HPDE6-E6E7 (cell line): ENCODE results near the gene FAM20C.

Source experiments
- DNase-seq: peaks from one replicate; pipeline ENCODE4 v3.0.0; 2011; ENCODE audit warnings: missing footprints; ENCODE audit errors: extremely low spot score

The FAM20C gene

DNA sequence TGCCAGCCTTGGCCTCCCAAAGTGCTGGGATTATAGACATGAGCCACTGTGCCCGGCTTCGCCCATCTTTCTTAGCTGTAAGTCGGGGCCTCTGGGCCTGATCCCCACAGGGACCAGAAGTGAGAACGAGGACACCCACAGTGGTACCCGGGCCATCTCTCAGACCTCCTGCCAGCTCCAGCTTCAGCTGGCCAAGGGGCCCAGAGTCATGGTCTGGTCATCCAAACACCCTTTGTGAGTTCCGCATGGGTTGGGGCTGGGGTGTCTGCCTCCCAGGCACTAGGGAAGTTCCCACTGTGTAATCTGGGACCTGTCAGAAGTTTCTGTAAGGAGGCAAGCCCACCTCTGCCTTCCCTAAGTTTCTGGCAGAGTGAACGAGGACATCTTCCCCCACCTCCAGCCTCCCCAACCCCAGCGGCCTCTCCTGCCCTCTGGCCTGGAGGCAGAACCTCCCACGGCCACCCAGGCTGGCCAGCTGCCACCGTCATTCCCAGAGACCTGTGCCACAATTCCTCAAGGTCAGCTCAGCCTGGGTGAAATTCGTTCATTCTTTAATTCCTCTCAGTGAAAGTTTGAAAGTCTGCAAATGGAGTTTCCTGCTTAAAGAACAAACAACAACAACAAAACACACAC lies 78.1 kb downstream of the FAM20C start:
- DNase-seq, result no peak

DNA sequence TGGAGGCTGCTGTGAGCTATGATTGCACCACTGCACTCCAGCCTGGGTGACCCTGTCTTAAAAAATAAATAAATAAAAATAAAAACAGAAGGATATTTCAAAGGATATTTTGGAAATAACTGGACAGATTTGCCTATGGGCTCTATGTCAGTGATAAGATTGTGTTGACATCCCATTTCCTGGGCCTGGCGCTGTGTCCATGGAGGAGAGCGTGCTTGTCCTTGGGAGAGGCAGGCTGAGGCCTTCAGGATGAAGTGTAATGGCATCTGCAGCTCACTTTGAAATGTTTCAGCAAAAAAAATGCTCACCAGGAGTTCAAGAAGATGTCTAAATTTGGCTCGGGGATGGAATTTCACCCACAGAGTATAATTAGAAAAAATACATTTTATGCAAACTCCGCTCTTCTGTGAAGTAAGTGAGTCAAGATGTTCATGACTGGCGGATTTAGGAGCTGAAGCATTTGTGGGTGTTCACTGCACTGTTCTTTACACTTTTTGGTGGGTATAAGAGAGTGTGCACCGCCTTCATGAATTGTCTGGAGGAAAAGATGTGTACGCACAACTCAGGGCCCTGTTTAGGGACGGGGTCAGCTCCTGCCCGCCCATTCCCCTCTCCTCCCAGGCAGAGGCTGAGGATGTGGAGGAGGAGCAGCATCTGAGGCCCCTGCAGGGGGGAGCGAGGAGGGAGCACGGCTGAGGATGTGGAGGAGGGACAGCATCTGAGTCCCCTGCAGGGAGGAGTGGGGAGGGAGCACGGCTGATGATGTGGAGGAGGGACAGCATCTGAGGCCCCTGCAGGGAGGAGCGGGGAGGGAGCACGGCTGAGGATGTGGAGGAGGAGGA lies 79.1 kb downstream of the FAM20C start:
- DNase-seq, result no peak

DNA sequence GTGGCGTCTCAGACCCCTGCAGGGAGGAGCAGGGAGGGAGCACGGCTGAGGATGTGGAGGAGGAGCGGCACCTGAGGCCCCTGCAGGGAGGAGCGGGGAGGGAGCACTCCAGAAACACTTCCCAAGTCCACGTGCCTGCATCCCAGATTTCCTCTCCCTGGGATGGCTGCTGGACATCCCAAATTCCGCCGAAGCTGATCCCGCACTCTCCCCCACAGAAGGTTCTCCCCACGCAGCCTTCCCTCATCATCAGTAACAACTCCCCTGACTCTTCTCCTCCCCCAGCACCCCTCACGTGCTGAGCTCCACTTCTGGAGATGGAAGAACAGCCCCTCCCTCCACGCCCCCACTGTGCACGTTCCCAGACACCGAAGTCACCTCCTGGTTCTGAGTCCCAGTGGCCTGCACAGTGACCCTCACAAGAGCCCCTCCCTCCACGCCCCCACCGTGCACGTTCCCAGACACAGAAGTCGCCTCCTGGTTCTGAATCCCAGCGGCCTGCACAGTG lies 79.8 kb downstream of the FAM20C start:
- DNase-seq, result no peak

DNA sequence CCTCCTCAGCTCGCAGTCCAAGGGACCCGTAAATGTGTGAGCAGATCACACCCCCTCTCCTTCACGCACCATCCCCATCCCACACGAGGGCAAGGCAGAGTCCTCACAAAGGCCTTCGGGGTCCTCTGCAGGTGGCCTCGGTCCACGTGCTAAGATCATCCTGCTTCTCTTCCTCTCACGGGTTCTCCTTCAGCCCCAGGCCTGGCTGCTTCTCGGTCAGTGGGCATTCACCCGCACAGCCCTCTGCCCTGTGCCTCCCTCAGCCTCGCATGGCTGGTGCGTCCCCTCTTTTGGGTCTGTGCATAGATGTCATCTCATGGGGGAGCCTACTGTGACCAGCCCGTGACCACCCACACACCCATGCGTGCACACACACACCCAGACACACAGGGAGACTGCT lies 80.3 kb downstream of the FAM20C start:
- no peak for DNase-seq

DNA sequence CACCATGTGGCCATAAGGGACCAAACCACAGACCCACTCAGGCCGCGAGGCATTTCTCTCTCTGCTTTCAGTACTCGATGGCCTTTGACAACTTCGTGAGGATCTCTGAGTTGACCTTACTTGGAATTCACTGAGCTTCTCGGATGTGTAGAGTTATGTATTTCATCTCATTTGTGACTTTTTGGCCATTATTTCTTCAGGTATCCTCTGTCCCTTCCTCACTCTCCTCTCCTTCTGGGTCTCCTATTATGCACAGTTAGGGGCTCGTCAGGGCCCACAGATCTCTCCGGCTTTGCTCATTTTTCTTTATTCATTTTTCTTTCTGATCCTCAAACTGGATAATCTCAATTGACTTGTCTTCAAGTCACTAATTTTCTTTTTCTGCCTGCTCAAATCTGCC lies 81.0 kb downstream of the FAM20C start:
- no peak for DNase-seq

DNA sequence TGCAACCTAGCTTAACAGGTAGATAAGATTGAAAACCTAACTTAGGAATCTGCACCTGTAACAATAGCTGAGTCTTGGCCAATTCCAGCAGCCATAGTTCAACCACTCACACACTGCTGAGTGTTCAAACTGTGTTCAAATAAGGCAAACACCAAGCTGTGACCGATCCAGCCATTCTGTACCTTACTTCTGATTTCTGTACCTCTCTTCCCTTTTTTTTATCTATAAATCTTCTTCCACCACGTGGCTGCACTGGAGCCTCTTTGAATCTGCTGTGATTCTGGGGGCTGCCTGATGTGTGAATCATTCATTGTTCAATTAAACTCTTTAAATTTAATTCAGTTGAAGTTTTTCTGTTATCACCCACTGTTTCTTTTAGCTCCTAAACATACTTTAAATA lies 81.9 kb downstream of the FAM20C start:
- DNase-seq, result no peak

DNA sequence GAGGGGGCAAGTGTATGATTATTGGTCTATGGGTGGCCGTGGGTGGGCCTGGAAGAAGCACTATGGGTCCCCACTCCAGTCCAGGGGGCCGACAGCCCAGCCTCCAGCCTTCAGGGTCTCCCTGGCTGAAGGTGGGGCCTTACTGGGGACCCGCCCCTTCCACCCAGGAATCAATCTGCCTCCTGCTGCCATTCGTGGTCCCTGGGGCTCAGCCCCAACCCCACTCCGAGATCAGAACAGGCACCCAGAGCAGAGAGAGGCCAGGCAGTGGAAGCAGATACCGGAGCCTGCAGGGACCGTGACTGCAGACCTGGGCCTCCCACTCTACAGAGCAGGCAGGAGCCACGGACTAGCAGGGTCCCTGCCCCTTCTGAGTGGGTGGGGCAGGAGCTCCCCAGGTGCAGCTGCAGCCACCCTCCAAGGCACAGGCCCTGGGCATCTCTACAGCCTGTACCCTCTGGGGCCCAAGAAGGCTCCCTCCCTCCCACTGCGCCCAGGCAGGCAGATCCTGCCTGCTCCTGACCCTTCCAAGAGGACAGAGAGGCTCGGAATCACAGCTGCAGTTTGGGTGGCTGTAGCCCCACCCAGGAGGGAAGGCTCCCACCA lies 84.0 kb downstream of the FAM20C start:
- DNase-seq, result no peak

DNA sequence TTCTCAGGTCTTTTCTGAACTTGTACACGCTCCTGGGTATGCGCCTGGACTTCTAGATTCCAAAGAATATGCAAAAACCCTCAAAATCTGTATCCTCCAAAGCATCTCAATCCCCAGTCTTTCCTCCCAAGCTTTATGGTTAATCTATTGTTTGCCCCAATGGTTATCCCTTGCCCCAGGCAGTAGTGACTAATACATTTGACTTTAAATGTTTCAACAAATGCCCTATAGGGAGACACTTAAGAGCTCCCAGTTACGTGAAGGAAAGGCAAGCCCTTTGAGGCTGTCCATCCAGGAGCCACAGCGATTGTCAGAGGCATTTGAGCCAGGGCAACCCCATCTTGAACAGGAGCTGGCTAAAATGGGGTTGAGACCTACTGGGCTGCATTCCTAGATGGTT lies 84.9 kb downstream of the FAM20C start:
- DNase-seq, result no peak

DNA sequence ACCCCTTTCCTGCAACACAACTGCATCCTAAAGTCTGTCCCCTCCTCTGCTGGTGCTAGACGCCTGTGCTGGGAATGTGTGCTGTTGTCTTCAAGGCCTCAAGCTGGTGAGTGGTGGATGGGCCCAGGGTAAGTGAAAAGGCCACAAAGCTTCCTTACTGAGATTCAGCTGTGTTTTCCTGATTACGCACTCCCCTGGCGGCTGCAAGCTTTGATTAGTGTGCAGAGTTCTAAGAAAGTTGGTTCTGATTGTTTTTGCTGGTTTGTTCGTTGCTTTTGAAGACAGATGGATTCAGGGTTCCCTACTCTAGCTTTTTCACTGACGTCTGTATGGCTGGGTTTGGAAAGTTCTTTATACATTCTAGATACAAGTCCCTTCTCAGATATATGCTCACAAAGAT lies 85.7 kb downstream of the FAM20C start:
- no peak for DNase-seq

DNA sequence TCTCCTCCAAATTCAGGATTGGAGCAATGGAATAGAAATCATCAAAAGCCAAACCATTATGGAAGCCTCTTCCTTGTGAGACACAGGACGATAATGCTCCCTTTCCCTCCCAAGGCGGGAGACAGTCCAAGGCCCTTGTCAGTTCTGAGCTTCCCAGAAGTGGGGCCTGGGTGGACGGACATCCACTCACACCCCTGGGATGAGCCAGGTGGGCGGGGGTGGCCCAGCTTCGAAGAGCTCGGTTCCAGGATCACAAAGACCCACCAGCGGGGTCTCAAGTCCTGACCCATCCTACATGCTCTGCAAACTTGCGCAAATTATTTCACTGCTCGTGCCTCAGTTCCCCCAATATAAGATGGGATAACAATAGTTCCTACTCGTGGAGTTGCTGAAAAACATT lies 87.5 kb downstream of the FAM20C start:
- DNase-seq, result no peak

DNA sequence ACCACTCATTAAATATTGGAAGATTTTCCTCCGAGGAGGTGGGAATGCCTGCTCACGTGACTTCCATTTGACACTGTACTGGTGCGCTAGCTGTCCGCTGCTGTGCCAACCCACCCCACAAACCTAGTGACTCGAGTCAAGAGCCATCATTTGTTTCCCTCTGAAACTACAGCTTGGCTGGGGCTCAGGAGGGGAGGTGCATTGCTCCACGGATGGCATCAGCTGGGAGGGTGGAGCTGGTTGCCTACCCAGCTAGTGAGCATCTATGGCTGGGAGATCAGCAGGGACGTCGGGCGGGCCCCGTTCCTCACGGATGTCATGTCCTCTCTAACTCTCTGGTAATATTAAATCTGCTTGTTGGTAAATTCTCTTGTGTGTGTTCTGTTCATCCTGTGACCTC lies 88.1 kb downstream of the FAM20C start:
- DNase-seq, result no peak

DNA sequence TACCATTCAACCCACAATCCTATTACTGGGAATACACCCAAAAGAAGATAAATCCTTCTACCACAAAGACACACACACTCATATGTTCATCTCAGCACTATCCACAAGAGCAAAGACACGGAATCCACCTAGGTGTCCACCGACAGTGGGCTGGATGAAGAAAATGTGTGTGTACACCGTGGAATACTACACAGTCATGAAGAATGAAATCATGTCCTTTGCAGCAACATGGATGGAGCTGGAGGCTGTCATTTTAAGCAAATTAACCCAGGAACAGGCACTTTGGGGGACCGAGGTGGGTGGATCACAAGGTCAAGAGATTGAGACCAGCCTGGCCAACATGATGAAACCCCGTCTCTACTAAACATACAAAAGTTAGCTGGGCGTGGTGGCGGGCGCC lies 89.3 kb downstream of the FAM20C start:
- no peak for DNase-seq

DNA sequence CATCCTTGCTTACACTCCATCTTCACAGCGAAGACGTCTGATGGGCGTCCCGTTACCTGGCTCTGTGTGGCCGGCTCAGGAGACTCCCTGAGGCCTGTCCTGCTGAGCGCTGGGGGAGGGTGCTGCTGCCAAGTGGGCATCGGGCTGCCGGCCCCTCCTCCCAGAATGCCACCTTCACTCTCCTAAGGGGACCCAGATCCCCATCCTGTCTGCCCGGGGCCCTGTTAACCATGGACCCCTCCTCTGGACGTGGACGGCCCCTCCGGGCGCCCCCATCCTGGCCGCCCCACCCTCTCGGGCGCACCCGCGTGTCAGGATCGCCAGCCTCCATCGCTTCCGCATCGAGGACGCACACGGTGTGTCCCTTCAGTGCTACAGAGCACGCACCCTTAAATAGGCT lies 90.2 kb downstream of the FAM20C start:
- no peak for DNase-seq

DNA sequence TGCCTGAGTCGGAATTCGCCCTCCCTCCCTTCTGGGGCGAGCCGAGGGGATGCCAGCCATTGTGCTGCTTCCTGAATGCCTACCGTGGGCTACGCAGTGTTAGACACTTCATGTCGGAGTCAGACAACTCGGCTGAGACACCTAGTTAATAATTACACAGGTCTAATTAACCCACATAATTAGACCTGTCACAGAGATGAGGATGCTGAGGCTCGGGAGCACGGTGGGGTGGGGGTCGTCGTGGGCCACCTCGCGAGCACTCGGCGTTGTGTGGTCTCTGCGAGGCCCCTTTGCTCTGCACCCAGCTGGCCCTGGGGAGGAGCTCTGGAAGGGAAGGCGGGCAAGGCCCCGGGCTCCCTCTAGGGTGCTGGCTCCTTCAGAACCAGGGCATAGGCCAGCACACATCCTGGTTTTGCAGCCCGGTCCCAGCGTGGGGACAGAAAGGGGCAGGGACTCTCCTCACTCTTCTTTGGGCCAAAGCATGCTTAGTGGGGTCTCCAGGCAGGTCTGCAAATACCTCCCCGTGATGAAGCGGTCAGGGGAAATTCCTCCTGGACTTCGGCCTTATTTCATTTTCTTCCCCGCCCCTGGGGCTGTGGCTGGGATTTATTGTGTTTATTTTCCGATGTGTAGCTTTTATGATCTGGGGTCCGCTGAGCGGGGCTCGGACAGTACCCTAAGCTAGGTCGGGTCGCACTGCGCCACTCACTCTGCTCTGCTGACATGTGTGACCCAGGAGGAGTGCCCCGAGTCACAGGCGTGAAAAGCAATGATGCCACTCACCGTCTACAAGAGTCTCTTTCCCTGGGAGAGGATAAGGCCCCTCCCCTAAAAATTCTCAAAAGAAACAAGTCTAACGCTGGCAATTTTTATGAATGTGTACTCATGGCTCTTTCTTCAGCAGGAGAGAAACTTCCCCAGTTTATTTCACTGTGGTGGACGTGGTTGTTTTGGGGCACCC lies 92.7 kb downstream of the FAM20C start:
- DNase-seq, result no peak

DNA sequence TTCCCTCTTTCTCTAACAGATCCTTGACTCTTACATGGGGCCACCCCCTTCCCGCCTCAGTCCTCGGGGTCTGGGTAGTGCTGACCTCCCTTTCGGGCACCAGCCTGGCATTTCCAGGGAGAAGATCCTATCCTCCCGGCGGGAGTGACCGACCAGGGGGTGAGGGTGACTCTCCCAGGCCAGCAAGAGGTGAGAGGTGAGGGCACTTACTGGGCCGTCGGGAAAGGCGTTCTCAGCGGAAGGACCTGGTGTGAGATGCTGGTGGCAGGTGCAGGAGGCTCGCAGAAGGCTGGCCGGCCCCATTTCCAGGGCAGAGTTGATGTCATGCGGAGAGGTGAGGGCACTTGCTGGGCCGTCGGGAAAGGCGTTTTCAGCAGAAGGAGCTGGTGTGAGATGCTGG lies 93.4 kb downstream of the FAM20C start:
- DNase-seq, result no peak

DNA sequence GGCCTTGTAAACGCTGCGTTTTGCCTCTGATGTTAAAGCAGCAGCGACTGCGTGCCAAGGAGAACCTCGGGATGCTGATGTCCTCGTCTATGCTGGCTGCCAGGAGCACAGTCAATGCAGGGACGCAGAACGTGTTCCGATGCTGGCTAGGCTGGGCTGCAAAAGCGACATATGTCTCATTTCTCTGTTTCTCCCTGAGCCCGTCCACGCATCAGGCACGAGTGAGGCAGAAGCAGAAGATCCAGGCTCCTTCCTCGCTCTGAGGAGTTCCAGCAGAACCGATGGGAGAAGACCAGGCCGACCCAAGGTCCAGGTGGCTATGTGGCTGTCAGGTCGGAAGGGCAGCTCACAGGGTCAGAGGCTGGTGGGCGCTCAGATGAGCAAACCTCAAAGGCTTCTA lies 93.9 kb downstream of the FAM20C start:
- no peak for DNase-seq

DNA sequence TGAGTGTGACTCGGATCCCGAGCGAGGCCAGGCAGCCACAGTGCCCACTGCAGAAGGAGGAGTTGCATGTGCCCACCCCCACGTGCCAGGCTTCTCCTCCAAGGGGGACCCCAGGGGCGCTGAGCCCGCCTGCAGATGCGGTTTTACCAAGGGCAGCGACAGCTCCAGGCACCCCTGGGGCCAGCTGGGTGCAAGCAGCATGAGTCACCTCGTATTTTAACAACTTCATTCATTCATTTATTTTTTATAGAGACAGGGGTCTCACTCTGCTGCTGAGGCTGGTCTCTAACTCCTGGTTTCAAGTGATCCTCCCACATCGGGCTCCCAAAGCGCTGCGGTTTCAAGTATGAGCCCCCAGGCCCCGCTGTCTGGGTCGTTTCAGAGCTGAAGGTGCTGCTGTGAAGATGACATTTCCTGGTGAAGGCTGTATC lies 96.3 kb downstream of the FAM20C start:
- no peak for DNase-seq

DNA sequence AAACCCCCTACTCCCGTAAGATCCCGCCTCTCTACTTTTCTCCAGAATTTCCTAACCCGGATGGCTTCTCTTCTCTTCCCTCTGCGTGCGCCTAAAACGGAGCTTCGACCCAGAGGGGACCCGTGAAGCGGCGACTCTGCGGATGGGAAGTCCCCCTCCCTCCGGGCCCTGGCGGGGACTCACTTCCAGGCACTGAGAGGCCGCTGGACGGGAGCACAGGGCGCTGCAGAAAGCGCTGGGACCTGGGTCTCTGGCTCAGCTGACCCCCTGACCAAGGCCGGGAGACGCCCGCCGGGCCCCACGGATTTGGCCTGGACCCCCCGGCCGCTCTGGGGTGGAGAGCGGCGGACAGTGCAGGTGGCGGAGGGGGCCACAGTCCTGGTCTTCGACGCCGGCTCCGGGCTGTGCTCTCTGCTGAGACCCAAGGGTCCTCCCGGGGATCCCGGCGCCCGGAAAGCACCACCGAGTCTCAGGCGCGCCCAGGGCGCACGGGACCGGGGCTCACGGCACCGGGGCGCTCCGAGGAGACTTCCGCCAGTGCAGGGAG lies 96.9 kb downstream of the FAM20C start:
- DNase-seq, result no peak

DNA sequence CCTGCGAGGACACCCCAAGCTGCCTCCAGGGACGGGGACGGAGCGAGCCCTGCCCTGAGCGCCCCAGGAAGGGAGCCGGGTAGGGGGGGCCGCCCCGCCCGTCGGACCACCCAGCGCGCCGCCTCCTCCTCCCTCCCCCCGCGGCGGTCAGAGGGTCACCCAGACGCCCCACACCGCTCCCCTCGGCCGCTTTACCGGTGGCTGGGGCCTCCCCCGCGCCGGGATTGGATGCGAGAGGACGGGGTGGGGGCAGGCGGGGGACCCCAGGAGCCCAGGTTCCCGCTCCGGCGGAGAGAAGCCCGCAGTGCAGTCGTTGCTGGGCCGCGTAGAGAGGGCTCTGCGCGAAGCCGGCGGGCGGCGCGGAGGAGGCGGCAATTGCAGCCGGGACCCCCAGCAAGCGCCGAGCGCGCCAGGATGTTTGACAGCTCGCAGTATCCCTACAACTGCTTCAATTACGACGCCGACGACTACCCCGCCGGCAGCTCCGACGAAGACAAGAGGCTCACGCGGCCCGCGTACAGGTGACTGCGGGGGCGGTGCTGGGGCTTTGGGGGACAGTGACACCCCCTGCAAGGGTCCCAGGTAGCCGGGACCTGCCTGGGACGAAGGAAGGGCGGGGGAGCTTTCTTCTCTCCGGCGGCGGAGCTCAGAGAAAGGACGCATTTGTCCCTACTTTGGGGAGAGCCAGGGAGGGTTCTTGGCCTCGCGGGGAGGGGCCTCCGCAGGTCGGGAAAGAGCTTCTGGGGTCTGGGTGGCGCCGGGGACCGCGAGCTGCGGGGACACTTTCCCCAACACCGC lies 97.6 kb downstream of the FAM20C start, which contains the start of gene FOXL3:
TSS of gene FOXL3 (plus strand) at position 415 of the 798 bp plus-strand sequence. CDS start at position 415, 0 bp downstream.
- DNase-seq, result no peak
